Ishikawa (cell line): ENCODE results near the gene TAS2R60.

Experiments
- CEBPB ChIP-seq: IDR thresholded peaks from 2 replicates; pipeline ENCODE4 v1.6.1; 2012
- CREB1 ChIP-seq: IDR thresholded peaks from 2 replicates; pipeline ENCODE4 v1.6.1; 2012; ENCODE audit warnings: low read depth
- EGR1 ChIP-seq: IDR thresholded peaks from 2 replicates; pipeline ENCODE4 v1.6.1; 2012
- EP300 ChIP-seq: IDR thresholded peaks from 2 replicates; pipeline ENCODE4 v1.6.1; 2012; ENCODE audit warnings: borderline replicate concordance
- FOXM1 ChIP-seq: IDR thresholded peaks from 2 replicates; pipeline ENCODE4 v1.6.1; 2012; ENCODE audit warnings: low read depth, borderline replicate concordance
- MAX ChIP-seq: IDR thresholded peaks from 2 replicates; pipeline ENCODE4 v1.6.1; 2012
- NFIC ChIP-seq: IDR thresholded peaks from 2 replicates; pipeline ENCODE4 v1.6.1; 2012
- RAD21 ChIP-seq: IDR thresholded peaks from 2 replicates; pipeline ENCODE4 v1.6.1; 2012; ENCODE audit warnings: low read depth
- REST ChIP-seq: IDR thresholded peaks from 2 replicates; pipeline ENCODE4 v1.6.1; 2012; ENCODE audit warnings: low read depth, mild to moderate bottlenecking
- TAF1 ChIP-seq: IDR thresholded peaks from 2 replicates; pipeline ENCODE4 v1.6.1; 2012; ENCODE audit warnings: low read depth, mild to moderate bottlenecking
- TCF12 ChIP-seq: IDR thresholded peaks from 2 replicates; pipeline ENCODE4 v1.6.1; 2012; ENCODE audit warnings: low read depth
- TEAD4 ChIP-seq: IDR thresholded peaks from 2 replicates; pipeline ENCODE4 v1.6.1; 2012
- USF1 ChIP-seq: IDR thresholded peaks from 2 replicates; pipeline ENCODE4 v1.6.1; 2012
- YY1 ChIP-seq: IDR thresholded peaks from 2 replicates; pipeline ENCODE4 v1.6.1; 2012; ENCODE audit warnings: low read depth
- ZBTB7A ChIP-seq: IDR thresholded peaks from 2 replicates; pipeline ENCODE4 v1.6.1; 2012; ENCODE audit warnings: low read depth

The TAS2R60 gene

GRCh38 chr7:143398616-143399015 lies 44.6 kb upstream of the TAS2R60 start:
- no peak for TF ChIP-seq TAF1
- no peak for TF ChIP-seq TEAD4
- TF ChIP-seq NFIC = no peak
- no peak for TF ChIP-seq CREB1
- TF ChIP-seq USF1 = no peak
- TF ChIP-seq REST = no peak
- TF ChIP-seq RAD21 = no peak
- TF ChIP-seq EGR1 = no peak
- no peak for TF ChIP-seq FOXM1

- TF ChIP-seq MAX = no peak
- TF ChIP-seq EGR1 = no peak
Observed at GRCh38 chr7:143399151-143399550, 44.1 kb upstream of the TAS2R60 start.

- TF ChIP-seq CEBPB = no peak
- TF ChIP-seq TCF12 = no peak
Observed at GRCh38 chr7:143399642-143400041, 43.6 kb upstream of the TAS2R60 start.

GRCh38 chr7:143401265-143401664 lies 42.0 kb upstream of the TAS2R60 start:
- TF ChIP-seq FOXM1 (no peak), RAD21 (no peak), NFIC (no peak), EP300 (no peak), REST (no peak), MAX (no peak), CEBPB (no peak), CREB1 (no peak), ZBTB7A (no peak), TEAD4 (no peak), YY1 (no peak), TCF12 (no peak), USF1 (no peak), EGR1 (no peak), TAF1 (no peak)

- no peak for TF ChIP-seq NFIC
- TF ChIP-seq FOXM1 = no peak
- TF ChIP-seq YY1 = no peak
- TF ChIP-seq USF1 = no peak
- no peak for TF ChIP-seq ZBTB7A
- TF ChIP-seq EGR1 = no peak
- no peak for TF ChIP-seq EP300
- TF ChIP-seq REST = no peak
- TF ChIP-seq CEBPB = no peak
- no peak for TF ChIP-seq RAD21
- no peak for TF ChIP-seq TAF1
- TF ChIP-seq MAX = no peak
- no peak for TF ChIP-seq TEAD4
Observed at GRCh38 chr7:143405173-143406001, 37.9 kb upstream of the TAS2R60 start.
